GM20431 (cell line): ENCODE measurements around the gene FAM171A2.

Source experiments
- in situ Hi-C: fragments of 300-500 bp; cut with MseI, MboI; formaldehyde crosslinking; loops from one replicate; pipeline ENCODE4 v1.15.0; 2020; ENCODE audit warnings: low sequenced_read_pairs; ENCODE audit not compliant: unreplicated experiment

Gene FAM171A2

GRCh38 chr17:44310609-44311376, 52.9 kb downstream of the FAM171A2 start:
- in situ Hi-C loops = loop anchor here (10.0 kb wide), 1 partner anchor 56 kb away; no protein-coding TSS in a partner anchor

GRCh38 chr17:44310188-44310587, 53.5 kb downstream of the FAM171A2 start:
- in situ Hi-C loops = loop anchor here (10.0 kb wide), 1 partner anchor 55 kb away; no protein-coding TSS in a partner anchor

- in situ Hi-C loops = no loop called here
Observed at GRCh38 chr17:44309472-44309871, 54.2 kb downstream of the FAM171A2 start.

GRCh38 chr17:44308865-44309264, 54.8 kb downstream of the FAM171A2 start:
- in situ Hi-C loops = no loop called here

GRCh38 chr17:44308320-44308818, 55.3 kb downstream of the FAM171A2 start, which contains the start of gene RUNDC3A:
RUNDC3A (plus strand) TSS chr17:44308601; CDS start chr17:44308833, 232 bp downstream.
- in situ Hi-C loops = no loop called here

- in situ Hi-C loops = no loop called here
Observed at GRCh38 chr17:44307387-44308186, 56.1 kb downstream of the FAM171A2 start.

GRCh38 chr17:44304651-44305050, 59.0 kb downstream of the FAM171A2 start:
- in situ Hi-C loops = no loop called here
